Sigmoid colon (tissue), 4 donors: ENCODE results near the gene DFFB.

Source experiments
- EP300 ChIP-seq, 4 donors: sonication (generic); formaldehyde crosslinking; IDR thresholded peaks; one replicate each; pipeline ENCODE4 v1.6.1; 2017; ENCODE audit warnings: antibody characterized with exemption in 4 of 4
- POLR2A ChIP-seq, 2 donors: fragments of 450-650 bp; IDR thresholded peaks; one replicate each; pipeline ENCODE4 v1.6.1; 2016; ENCODE audit warnings: antibody characterized with exemption in 2 of 2, mild to moderate bottlenecking in 2 of 2, moderate library complexity in 2 of 2
- POLR2AphosphoS5 ChIP-seq, 4 donors: sonication (generic); formaldehyde crosslinking; IDR thresholded peaks; one replicate each; pipeline ENCODE4 v1.6.1; 2017; ENCODE audit warnings: antibody characterized with exemption in 4 of 4
- TF ChIP-seq, protein P1 (sequence below), 4 experiments: fragments of 450-650 bp in 3 of 4; fragments of 200-600 bp in 1 of 4; IDR thresholded peaks; one replicate each; pipeline ENCODE4 v1.5.1; 2016 to 2019; ENCODE audit warnings: antibody characterized with exemption in 4 of 4, mild to moderate bottlenecking in 3 of 4, moderate library complexity in 2 of 4

DNA sequence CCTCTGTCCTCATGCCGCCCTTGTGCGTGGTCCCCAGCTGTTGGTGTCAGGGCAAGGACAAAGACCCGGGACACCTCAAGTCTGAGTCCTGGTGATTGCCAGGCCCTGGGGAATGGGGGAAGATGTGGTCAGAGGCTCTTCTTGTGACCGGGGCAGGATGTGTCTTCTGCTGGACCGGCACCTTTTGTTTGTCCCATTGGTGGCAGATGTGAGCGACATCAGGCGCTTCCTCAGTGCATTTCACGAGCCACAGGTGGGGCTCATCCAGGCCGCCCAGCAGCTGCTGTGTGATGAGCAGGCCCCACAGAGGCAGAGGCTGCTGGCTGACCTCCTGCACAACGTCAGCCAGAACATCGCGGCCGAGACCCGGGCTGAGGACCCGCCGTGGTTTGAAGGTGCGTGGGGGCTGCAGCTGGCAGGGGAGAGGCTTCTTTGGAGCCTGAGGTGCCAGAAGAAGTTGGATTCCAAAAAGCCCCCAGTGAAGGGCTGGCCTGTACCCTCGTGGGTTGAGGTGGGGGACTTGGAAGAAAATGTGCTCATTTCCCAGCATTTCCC is 8.4 kb downstream of the DFFB start:
- TF ChIP-seq, protein P1, sequence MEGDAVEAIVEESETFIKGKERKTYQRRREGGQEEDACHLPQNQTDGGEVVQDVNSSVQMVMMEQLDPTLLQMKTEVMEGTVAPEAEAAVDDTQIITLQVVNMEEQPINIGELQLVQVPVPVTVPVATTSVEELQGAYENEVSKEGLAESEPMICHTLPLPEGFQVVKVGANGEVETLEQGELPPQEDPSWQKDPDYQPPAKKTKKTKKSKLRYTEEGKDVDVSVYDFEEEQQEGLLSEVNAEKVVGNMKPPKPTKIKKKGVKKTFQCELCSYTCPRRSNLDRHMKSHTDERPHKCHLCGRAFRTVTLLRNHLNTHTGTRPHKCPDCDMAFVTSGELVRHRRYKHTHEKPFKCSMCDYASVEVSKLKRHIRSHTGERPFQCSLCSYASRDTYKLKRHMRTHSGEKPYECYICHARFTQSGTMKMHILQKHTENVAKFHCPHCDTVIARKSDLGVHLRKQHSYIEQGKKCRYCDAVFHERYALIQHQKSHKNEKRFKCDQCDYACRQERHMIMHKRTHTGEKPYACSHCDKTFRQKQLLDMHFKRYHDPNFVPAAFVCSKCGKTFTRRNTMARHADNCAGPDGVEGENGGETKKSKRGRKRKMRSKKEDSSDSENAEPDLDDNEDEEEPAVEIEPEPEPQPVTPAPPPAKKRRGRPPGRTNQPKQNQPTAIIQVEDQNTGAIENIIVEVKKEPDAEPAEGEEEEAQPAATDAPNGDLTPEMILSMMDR (IDR thresholded peaks at IDR 0.05), result no peak
- no peak for TF ChIP-seq POLR2A (IDR thresholded peaks at IDR 0.05)
- TF ChIP-seq POLR2AphosphoS5 (IDR thresholded peaks at IDR 0.05), result no peak
- no peak for TF ChIP-seq EP300 (IDR thresholded peaks at IDR 0.05)
